ENCODE measurements around the gene DCUN1D3.

Gene DCUN1D3

DNA sequence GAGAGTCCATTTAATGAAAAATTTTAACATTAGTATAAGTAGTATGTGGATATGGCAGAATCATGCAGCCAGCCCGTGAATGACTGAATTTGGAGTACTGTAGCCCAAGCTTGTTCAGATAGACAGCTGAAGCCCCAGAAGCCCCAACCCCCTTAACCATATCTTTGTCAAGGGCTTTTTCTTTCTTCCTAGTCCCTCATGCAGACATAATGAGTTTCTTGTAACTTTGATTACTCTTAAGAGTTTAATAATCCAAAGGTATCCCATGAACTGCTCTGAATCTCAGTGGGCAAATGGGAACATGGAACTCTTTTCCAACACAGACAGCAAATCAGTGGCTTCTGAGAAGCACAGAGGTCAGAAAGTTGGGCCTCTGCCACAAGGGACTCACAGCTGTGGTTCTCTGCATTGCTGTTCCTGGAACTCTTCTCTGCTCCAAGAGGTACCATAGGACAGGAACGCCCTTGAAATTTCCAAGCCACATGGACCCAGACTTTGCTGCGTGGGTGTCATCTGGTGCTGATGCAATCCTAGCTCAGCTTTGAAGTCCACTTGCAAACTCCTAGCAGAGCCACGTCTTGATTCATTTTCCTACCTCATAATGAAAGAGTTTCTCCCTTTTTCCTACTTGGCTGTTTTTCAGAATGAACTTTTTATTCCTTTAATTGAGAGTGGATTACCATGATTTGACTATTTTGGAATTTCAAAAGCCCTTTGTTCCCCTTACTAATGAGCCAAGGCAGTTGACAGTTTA is 18.5 kb upstream of the DCUN1D3 start:
- no peak for DNase-seq

- no peak for DNase-seq
Measured at GRCh38 chr16:20916942-20917341, 16.8 kb upstream of the DCUN1D3 start.

DNA sequence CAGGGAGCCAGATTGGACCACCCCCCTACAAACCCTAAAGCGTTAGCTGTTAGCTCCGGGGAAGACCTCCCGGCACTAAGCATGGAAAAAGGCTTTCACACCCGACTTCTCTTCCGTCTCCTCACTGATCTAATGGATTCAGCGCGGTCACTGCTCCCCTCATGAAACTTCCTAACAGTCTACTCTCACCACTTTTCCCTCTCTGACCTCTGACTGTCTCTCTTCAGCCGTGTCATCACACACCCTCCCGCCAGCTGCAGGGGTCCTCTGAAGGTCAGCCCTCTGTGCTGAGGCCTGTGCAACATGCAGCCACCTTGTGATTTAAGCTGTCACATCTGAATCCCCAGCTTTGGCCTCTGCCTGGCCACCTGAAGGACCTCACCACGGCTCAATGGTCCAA is 16.1 kb upstream of the DCUN1D3 start:
- DNase-seq, result no peak

DNA sequence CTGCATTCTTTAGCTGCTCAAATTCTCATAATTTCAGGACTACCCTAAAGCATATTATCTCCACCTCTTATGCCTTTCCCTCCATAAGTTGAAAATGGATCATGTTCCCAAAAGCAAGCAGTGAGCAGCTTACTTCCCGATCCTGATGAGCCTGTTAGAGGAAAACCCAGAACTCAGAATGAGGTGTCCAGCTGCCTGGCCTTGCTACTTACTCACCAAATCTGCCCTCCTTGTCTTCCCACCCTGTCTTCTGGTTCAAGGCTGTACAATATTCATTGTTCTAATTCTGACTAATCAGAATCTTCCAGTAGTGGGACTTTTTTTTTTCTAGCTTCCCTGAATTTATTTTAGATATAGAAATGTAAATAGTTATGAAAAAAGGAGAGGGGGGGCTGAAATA is 11.2 kb upstream of the DCUN1D3 start:
- no peak for DNase-seq

- no peak for DNase-seq
Measured at GRCh38 chr16:20910781-20911321, 10.7 kb upstream of the DCUN1D3 start.

GRCh38 chr16:20906341-20907255 is 6.4 kb upstream of the DCUN1D3 start:
- DNase-seq, result no peak

GRCh38 chr16:20905576-20905975 is 5.4 kb upstream of the DCUN1D3 start:
- DNase-seq, result no peak

GRCh38 chr16:20904507-20905081 is 4.4 kb upstream of the DCUN1D3 start:
- no peak for DNase-seq

- no peak for DNase-seq
Measured at GRCh38 chr16:20903899-20904506, 3.8 kb upstream of the DCUN1D3 start.

DNA sequence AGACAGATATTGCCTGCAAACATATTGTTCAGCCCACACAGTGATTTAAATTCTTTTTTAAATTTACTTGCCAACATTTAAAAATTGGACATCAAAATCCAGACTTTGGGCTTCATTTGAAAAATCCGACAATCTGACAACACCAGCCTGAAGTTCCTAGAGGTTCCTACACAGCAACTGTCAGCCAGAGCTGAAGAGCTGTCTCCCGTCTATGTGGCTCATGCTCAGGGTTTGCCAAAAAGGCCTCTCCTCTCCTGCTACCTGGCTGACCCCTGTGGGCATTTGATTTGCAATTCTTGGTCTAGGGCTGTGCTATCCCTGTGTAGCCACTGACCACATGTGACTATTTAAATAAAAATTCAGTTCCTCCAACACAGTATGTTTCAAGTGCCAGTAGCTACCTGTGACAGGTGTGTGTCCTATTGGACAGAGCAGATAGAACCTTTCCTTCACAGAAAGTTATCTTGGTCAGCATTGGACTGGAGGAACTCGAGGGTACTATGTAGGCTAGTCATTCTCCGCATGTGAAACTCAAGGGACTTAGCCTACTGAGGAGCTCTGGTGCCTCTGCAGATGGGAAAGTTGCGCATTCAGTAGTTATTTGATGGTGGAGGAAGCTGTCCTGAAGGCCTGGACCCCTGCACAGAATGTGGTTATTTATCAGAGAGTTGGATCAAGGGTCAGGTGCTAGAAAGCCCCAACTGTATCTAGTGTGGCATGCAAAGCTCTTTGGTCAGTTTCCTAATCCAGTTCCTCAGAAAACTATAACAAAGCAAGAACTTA is 3.1 kb upstream of the DCUN1D3 start:
- no peak for DNase-seq

GRCh38 chr16:20902426-20902825 is 2.3 kb upstream of the DCUN1D3 start:
- no peak for DNase-seq

- peak; percentile 42 for DNase-seq
Measured at GRCh38 chr16:20901436-20902112, 1.4 kb upstream of the DCUN1D3 start.

GRCh38 chr16:20901068-20901435 is 894 bp upstream of the DCUN1D3 start:
- DNase-seq, result no peak

- DNase-seq, result no peak
Measured at GRCh38 chr16:20899477-20900298, 470 bp downstream of the DCUN1D3 start.

GRCh38 chr16:20899071-20899470 is 1.1 kb downstream of the DCUN1D3 start:
- DNase-seq, result no peak

- DNase-seq, result no peak
Measured at GRCh38 chr16:20897922-20898321, 2.2 kb downstream of the DCUN1D3 start.

DNA sequence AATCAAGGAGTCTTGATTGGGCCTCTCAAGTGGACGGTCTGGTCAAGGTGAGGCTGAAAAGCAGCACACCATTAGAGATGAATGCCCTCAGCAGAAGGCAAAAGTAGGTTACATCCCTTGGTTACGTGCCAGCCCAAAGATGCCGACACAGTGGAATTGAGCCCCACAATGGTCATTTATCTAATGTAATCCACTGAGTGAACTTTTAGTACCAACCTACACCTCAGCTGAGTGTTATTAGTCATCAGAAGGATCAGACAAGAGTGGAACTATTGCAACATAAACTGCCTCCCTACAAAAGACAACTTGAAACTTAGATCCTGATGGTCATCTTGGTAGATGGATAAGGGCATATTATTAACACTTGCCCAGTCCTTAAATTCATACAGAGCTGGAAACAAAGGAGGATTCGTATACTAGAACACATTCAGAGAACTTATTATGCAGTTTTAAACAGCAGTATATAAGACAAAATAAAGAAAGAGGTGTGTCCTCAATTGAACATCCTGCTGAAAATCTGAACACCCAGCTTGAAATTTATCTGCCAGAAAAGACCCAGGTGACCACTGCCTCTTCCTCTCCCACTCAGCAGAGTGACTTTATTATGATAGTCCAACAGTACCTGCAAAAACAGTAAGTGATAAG is 2.8 kb downstream of the DCUN1D3 start:
- DNase-seq, result no peak

DNA sequence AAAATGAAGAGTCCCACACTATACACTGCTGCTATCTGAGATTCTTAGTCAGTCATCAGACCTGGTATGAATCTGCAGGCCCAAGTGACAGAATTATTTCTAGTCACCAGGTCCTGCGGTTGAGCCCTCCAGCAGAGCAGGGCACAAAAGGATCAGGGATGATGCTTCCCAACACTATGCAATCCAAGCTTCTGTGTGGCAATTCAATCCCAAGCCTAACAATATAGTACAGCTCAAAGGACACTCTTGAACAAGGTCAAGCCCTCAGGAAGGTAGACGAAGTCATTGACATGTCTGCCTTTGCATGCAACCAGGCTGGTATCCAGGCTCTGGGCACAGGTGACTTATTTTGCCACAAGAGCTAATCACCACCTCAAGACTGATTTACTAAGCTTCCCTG is 5.8 kb downstream of the DCUN1D3 start:
- no peak for DNase-seq

GRCh38 chr16:20889625-20890275 is 10.4 kb downstream of the DCUN1D3 start:
- no peak for DNase-seq

DNA sequence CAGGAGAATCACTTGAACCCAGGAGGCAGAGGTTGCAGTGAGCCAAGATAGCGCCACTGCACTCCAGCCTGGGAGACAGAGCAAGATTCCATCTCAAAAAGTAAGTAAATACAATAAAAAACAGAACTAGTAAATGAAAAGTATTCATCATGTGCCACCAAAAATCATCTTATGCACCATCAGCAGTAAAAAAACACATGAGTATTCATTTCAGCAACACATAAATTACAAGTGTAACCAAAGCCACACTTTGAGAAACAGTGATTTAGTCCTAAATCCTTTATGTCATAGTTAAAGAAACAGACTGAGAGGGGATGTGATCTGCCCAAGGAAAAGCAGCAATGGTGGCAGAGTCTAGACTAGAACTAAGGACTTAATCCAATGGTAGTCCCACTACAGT is 13.0 kb downstream of the DCUN1D3 start:
- no peak for DNase-seq
